Vagina (tissue), 2 donors: ENCODE data around the gene SLK.

Experiments
- POLR2A ChIP-seq, 2 donors: fragments of 450-650 bp; IDR thresholded peaks; one replicate each; pipeline ENCODE4 v1.6.1; 2017; ENCODE audit warnings: antibody characterized with exemption in 2 of 2, mild to moderate bottlenecking in 2 of 2, moderate library complexity in 2 of 2
- POLR2AphosphoS5 ChIP-seq, 2 donors: sonication (generic); formaldehyde crosslinking; IDR thresholded peaks; one replicate each; pipeline ENCODE4 v1.9.0; 2017; ENCODE audit warnings: antibody characterized with exemption in 2 of 2, mild to moderate bottlenecking in 2 of 2, low read depth in 1 of 2; ENCODE audit not compliant: insufficient read depth in 1 of 2
- TF ChIP-seq, protein P1 (sequence below), 3 experiments: fragments of 450-650 bp in 2 of 3; fragments of 200-600 bp in 1 of 3; sonication (generic) in 1 of 3; IDR thresholded peaks; one replicate each; pipeline ENCODE4 v1.5.1; 2017 to 2019; ENCODE audit warnings: antibody characterized with exemption in 3 of 3, mild to moderate bottlenecking in 2 of 3, moderate library complexity in 2 of 3

DNA sequence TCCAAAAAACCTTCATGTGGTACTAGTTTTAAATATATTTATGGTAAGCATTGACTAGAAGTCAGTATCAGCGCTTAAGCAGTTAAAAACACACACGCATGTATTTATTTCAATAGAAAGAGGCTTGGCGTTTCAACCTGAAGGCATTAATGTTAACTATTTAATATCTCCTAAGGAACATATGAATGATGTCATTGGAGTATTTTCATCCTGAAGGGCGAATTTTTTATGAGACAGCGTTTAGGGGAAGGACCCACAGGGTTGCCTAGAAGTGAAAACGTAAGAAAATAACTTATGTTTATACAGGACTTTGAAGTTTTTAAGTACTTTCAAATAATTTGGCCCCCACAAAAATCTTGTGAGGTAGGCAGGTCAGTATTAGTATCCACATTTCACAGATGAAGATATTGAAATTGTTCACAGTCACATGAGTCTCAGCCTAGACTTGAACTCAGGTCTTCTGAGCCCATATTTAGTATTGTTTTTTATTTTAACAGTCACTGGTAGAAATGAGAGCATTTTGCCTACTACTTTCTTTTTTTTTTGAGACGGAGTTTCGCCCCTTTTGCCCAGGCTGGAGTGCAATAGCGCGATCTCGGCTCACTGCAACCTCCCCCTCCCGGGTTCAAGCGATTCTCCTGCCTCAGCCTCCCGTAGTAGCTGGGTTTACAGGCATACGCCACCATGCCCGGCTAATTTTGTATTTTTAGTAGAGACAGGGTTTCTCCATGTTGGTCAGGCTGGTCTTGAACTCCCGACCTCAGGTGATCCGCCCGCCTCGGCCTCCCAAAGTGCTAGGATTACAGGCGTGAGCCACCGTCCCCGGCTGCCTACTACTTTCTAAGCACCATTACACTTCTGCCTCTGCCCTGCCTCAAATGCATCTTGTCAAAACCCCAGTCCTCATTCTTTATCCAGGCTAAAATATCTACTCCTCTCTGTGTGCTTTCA is 1.8 kb downstream of the SLK start:
- TF ChIP-seq, protein P1, sequence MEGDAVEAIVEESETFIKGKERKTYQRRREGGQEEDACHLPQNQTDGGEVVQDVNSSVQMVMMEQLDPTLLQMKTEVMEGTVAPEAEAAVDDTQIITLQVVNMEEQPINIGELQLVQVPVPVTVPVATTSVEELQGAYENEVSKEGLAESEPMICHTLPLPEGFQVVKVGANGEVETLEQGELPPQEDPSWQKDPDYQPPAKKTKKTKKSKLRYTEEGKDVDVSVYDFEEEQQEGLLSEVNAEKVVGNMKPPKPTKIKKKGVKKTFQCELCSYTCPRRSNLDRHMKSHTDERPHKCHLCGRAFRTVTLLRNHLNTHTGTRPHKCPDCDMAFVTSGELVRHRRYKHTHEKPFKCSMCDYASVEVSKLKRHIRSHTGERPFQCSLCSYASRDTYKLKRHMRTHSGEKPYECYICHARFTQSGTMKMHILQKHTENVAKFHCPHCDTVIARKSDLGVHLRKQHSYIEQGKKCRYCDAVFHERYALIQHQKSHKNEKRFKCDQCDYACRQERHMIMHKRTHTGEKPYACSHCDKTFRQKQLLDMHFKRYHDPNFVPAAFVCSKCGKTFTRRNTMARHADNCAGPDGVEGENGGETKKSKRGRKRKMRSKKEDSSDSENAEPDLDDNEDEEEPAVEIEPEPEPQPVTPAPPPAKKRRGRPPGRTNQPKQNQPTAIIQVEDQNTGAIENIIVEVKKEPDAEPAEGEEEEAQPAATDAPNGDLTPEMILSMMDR (IDR thresholded peaks at IDR 0.05) = no peak
- no peak for TF ChIP-seq POLR2A (IDR thresholded peaks at IDR 0.05)
- TF ChIP-seq POLR2AphosphoS5 (IDR thresholded peaks at IDR 0.05; ENCODE audit: insufficient read depth in 1 of 2, low read depth in 1 of 2) = no peak
